ENCODE results near the gene NTN1. TPM values are rescaled to one million over a fixed set of nuclear protein-coding genes. Genes with fewer than 3 reads are reported as not detected.
A peak's percentile ranks its signal among the peaks of the same experiment; 100 is the strongest.

The NTN1 gene
- total RNA-seq, 5 donors from 2014 or later (not counting 1 experiment from before 2014, with no cell fraction given): 0.07 to 0.15 (median 0.12) TPM; not detected in 1

GRCh38 chr17:9234389-9234945 is 213.2 kb downstream of the NTN1 start:
- POLR2A ChIA-PET: no interaction called here
- 89% methylated on average over 8 of the region's 8 CpGs for WGBS (ENCODE audit: insufficient coverage)
- Histone ChIP-seq H3K36me3 (ENCODE audit: control insufficient read depth in 2 of 2, extremely low read depth in 1 of 2, insufficient read depth in 1 of 2, low read length in 1 of 2) (no peaks in the 10 kb centered on the region), H3K27me3 (replicated peaks in 1 of 2; ENCODE audit: control insufficient read depth in 2 of 2, extremely low read depth in 1 of 2, insufficient read depth in 2 of 2, low read length in 1 of 2) (peaks cover 0 to 28% of the 10 kb centered on the region in 2 experiments), H3K9me3 (no peaks in the 10 kb centered on the region), H3K4me3 (ENCODE audit: control insufficient read depth in 1 of 2, extremely low read depth in 1 of 2, low read length in 1 of 2) (no peak overlapping the region), H3K27ac (ENCODE audit: low read length) (no peak overlapping the region), H3K4me1 (ENCODE audit: control insufficient read depth in 1 of 2, extremely low read depth in 1 of 2, insufficient read depth in 2 of 2, low read length in 2 of 2) (peaks cover 0 to 8% of the 10 kb centered on the region in 2 experiments)
- Mint-ChIP-seq H3K27me3 (peaks cover 3 to 13% of the 10 kb centered on the region in 2 donors), H3K27ac (no peak overlapping the region), H3K9me3 (no peaks in the 10 kb centered on the region), H3K36me3 (no peaks in the 10 kb centered on the region), H3K4me1 (peaks cover 8 to 11% (median 10%) of the 10 kb centered on the region in 3 donors), H3K4me3 (no peak overlapping the region)
- no peak for ATAC-seq (replicated peaks in 1 of 4)
- CTCF ChIA-PET: no interaction called here
- no peak for DNase-seq

GRCh38 chr17:9235346-9235745 is 214.0 kb downstream of the NTN1 start:
- Mint-ChIP-seq H3K36me3 (no peaks in the 10 kb centered on the region), H3K4me3 (no peak overlapping the region), H3K9me3 (no peaks in the 10 kb centered on the region), H3K27ac (no peak overlapping the region), H3K27me3 (peaks cover 3 to 13% of the 10 kb centered on the region in 2 donors), H3K4me1 (peaks cover 11 to 13% (median 12%) of the 10 kb centered on the region in 3 donors)
- Histone ChIP-seq H3K36me3 (ENCODE audit: control insufficient read depth in 2 of 2, extremely low read depth in 1 of 2, insufficient read depth in 1 of 2, low read length in 1 of 2) (no peaks in the 10 kb centered on the region), H3K9me3 (no peaks in the 10 kb centered on the region), H3K4me1 (ENCODE audit: control insufficient read depth in 1 of 2, extremely low read depth in 1 of 2, insufficient read depth in 2 of 2, low read length in 2 of 2) (peaks cover 0 to 13% of the 10 kb centered on the region in 2 experiments), H3K27me3 (replicated peaks in 1 of 2; ENCODE audit: control insufficient read depth in 2 of 2, extremely low read depth in 1 of 2, insufficient read depth in 2 of 2, low read length in 1 of 2) (peaks cover 0 to 28% of the 10 kb centered on the region in 2 experiments), H3K4me3 (ENCODE audit: control insufficient read depth in 1 of 2, extremely low read depth in 1 of 2, low read length in 1 of 2) (no peak overlapping the region), H3K27ac (ENCODE audit: low read length) (no peak overlapping the region)
- 62% methylated on average over 4 of the region's 4 CpGs for WGBS (ENCODE audit: insufficient coverage)
- CTCF ChIA-PET: no interaction called here
- DNase-seq (no peak), ATAC-seq (replicated peaks in 1 of 4) (no peak)
- POLR2A ChIA-PET: no interaction called here

GRCh38 chr17:9236286-9237052 is 215.2 kb downstream of the NTN1 start:
- ChIA-PET CTCF (no interaction called here), POLR2A (interaction anchor here in 1 of 2 donors (0.5 kb wide), 1 partner anchor 223 kb away, joined by 8 read pairs; no protein-coding TSS in a partner anchor)
- Mint-ChIP-seq H3K27ac (no peak overlapping the region), H3K9me3 (no peaks in the 10 kb centered on the region), H3K4me1 (peaks cover 12 to 18% (median 15%) of the 10 kb centered on the region in 3 donors), H3K36me3 (no peaks in the 10 kb centered on the region), H3K27me3 (peaks cover 3 to 10% of the 10 kb centered on the region in 2 donors), H3K4me3 (no peak overlapping the region)
- no peak for ATAC-seq (replicated peaks in 1 of 4)
- H3K27ac ChIP-seq (ENCODE audit: low read length): no peak overlapping the region
- H3K27me3 ChIP-seq (replicated peaks in 1 of 2; ENCODE audit: control insufficient read depth in 2 of 2, extremely low read depth in 1 of 2, insufficient read depth in 2 of 2, low read length in 1 of 2): peaks cover 0 to 28% of the 10 kb centered on the region in 2 experiments
- H3K9me3 ChIP-seq: no peaks in the 10 kb centered on the region
- H3K4me3 ChIP-seq (ENCODE audit: control insufficient read depth in 1 of 2, extremely low read depth in 1 of 2, low read length in 1 of 2): no peak overlapping the region
- peaks cover 0 to 24% of the 10 kb centered on the region in 2 experiments for H3K4me1 ChIP-seq (ENCODE audit: control insufficient read depth in 1 of 2, extremely low read depth in 1 of 2, insufficient read depth in 2 of 2, low read length in 2 of 2)
- no peaks in the 10 kb centered on the region for H3K36me3 ChIP-seq (ENCODE audit: control insufficient read depth in 2 of 2, extremely low read depth in 1 of 2, insufficient read depth in 1 of 2, low read length in 1 of 2)
- 95% methylated on average over 5 of the region's 7 CpGs for WGBS (ENCODE audit: insufficient coverage)
- DNase-seq: no peak

- Histone ChIP-seq H3K9me3 (no peaks in the 10 kb centered on the region), H3K4me1 (ENCODE audit: control insufficient read depth in 1 of 2, extremely low read depth in 1 of 2, insufficient read depth in 2 of 2, low read length in 2 of 2) (peaks cover 0 to 25% of the 10 kb centered on the region in 2 experiments), H3K27ac (ENCODE audit: low read length) (no peak overlapping the region), H3K4me3 (ENCODE audit: control insufficient read depth in 1 of 2, extremely low read depth in 1 of 2, low read length in 1 of 2) (no peak overlapping the region), H3K36me3 (ENCODE audit: control insufficient read depth in 2 of 2, extremely low read depth in 1 of 2, insufficient read depth in 1 of 2, low read length in 1 of 2) (no peaks in the 10 kb centered on the region), H3K27me3 (replicated peaks in 1 of 2; ENCODE audit: control insufficient read depth in 2 of 2, extremely low read depth in 1 of 2, insufficient read depth in 2 of 2, low read length in 1 of 2) (peaks cover 0 to 23% of the 10 kb centered on the region in 2 experiments)
- 77% methylated on average over 2 of the region's 3 CpGs for WGBS (ENCODE audit: insufficient coverage)
- Mint-ChIP-seq H3K36me3 (no peaks in the 10 kb centered on the region), H3K27ac (no peak overlapping the region), H3K9me3 (no peaks in the 10 kb centered on the region), H3K4me3 (no peak overlapping the region), H3K27me3 (peaks cover 3 to 10% of the 10 kb centered on the region in 2 donors), H3K4me1 (peaks cover 12 to 19% (median 15%) of the 10 kb centered on the region in 3 donors)
- ATAC-seq (replicated peaks in 1 of 4): no peak
- POLR2A ChIA-PET: interaction anchor here in 1 of 2 donors (0.5 kb wide), 1 partner anchor 224 kb away, joined by 8 read pairs; no protein-coding TSS in a partner anchor
- CTCF ChIA-PET: no interaction called here
- DNase-seq: no peak
Measured at GRCh38 chr17:9237053-9237410, 215.7 kb downstream of the NTN1 start.

- no peak overlapping the region for H3K27ac ChIP-seq (ENCODE audit: low read length)
- peaks cover 0 to 25% of the 10 kb centered on the region in 2 experiments for H3K4me1 ChIP-seq (ENCODE audit: control insufficient read depth in 1 of 2, extremely low read depth in 1 of 2, insufficient read depth in 2 of 2, low read length in 2 of 2)
- H3K27me3 ChIP-seq (replicated peaks in 1 of 2; ENCODE audit: control insufficient read depth in 2 of 2, extremely low read depth in 1 of 2, insufficient read depth in 2 of 2, low read length in 1 of 2): peaks cover 0 to 19% of the 10 kb centered on the region in 2 experiments
- no peak for DNase-seq
- H3K4me3 ChIP-seq (ENCODE audit: control insufficient read depth in 1 of 2, extremely low read depth in 1 of 2, low read length in 1 of 2): no peak overlapping the region
- Mint-ChIP-seq H3K36me3 (no peaks in the 10 kb centered on the region), H3K27me3 (peaks cover 3 to 10% of the 10 kb centered on the region in 2 donors), H3K4me3 (peak overlapping the region in 1 of 3 donors; percentile 81), H3K4me1 (peaks cover 12 to 19% (median 15%) of the 10 kb centered on the region in 3 donors), H3K9me3 (no peaks in the 10 kb centered on the region), H3K27ac (no peak overlapping the region)
- ATAC-seq (replicated peaks in 1 of 4): no peak
- ChIA-PET POLR2A (no interaction called here), CTCF (interaction anchor here in 1 of 2 donors (0.5 kb wide), 1 partner anchor 37 kb away, joined by 3 read pairs; no protein-coding TSS in a partner anchor)
- H3K9me3 ChIP-seq: no peaks in the 10 kb centered on the region
- no peaks in the 10 kb centered on the region for H3K36me3 ChIP-seq (ENCODE audit: control insufficient read depth in 2 of 2, extremely low read depth in 1 of 2, insufficient read depth in 1 of 2, low read length in 1 of 2)
- WGBS (ENCODE audit: insufficient coverage): 85% methylated on average over 11 of the region's 13 CpGs
Measured at GRCh38 chr17:9237661-9238301, 216.5 kb downstream of the NTN1 start.

Data from T-cell (primary cell).